K562 (cell line): ENCODE results near the gene IL17REL. TPM values are rescaled to one million over a fixed set of nuclear protein-coding genes. Genes with fewer than 3 reads are reported as not detected.

ENCODE experiments used
- ARID3A ChIP-seq: IDR thresholded peaks from 2 replicates; pipeline ENCODE4 v1.6.1; 2012; ENCODE audit warnings: low read depth, low read length, improper control_type of control experiment, borderline replicate concordance
- CBX3 ChIP-seq, 2 experiments: IDR thresholded peaks; 1 replicate in 1 of 2; 2 replicates in 1 of 2; pipeline ENCODE4 v1.6.1; 2012; ENCODE audit warnings: inconsistent platforms in 2 of 2, low read length in 2 of 2, borderline replicate concordance in 1 of 2, control low read depth in 1 of 2
- CHCHD3 ChIP-seq: fragments of 250-450 bp; sonication (Bioruptor Pico); IDR thresholded peaks from 2 replicates; pipeline ENCODE4 v2.1.2; 2022; ENCODE audit warnings: mild to moderate bottlenecking
- HMBOX1 ChIP-seq: sonication (generic); IDR thresholded peaks from 2 replicates; pipeline ENCODE4 v1.6.1; 2016
- IFI16 ChIP-seq: fragments of 250-450 bp; sonication (Bioruptor Pico); IDR thresholded peaks from 2 replicates; pipeline ENCODE4 v2.1.2; 2022; ENCODE audit warnings: mild to moderate bottlenecking, inconsistent platforms
- NR1H2 ChIP-seq: sonication (generic); formaldehyde crosslinking; IDR thresholded peaks from 2 replicates; pipeline ENCODE4 v1.4.0; 2020; ENCODE audit warnings: mild to moderate bottlenecking, missing genetic modification reagents
- SIRT6 ChIP-seq: IDR thresholded peaks from one replicate; pipeline ENCODE4 v1.6.1; 2012; ENCODE audit warnings: low read depth, mild to moderate bottlenecking, control low read depth, inconsistent platforms, low read length, moderate library complexity
- ZKSCAN1 ChIP-seq: fragments of 150-350 bp; IDR thresholded peaks from 2 replicates; pipeline ENCODE4 v1.6.1; 2016; ENCODE audit warnings: low read depth, low read length
- ZNF740 ChIP-seq, 3 experiments: fragments of 200-800 bp in 1 of 3; sonication (Bioruptor generic) in 1 of 3; sonication (generic) in 1 of 3; formaldehyde crosslinking in 1 of 3; IDR thresholded peaks; 2 replicates each; pipeline versions ENCODE4 v1.6.1 to v1.8.0; 2016 to 2022; ENCODE audit warnings: mild to moderate bottlenecking in 2 of 3, missing compliant biosample characterization in 2 of 3, missing genetic modification characterization in 2 of 3, missing genetic modification reagents in 1 of 3
- ZNF79 ChIP-seq: fragments of 250-450 bp; sonication (Bioruptor Pico); IDR thresholded peaks from 2 replicates; pipeline ENCODE4 v1.4.0; 2020; ENCODE audit warnings: low read depth, mild to moderate bottlenecking, moderate library complexity
- polyA plus RNA-seq, 8 experiments: library from polyadenylated mRNA; depleted of rRNA in 4 of 8; stranded (reverse) in 5 of 8; unstranded in 3 of 8; fragments of >200 nt; fragmentation: Nextera tagmentation in 2 of 8; fragmentation: Illumina TruSeq in 1 of 8; extraction: Ambion mirVana in 2 of 8; extraction: Trizol in 1 of 8; gene quantifications; 2 replicates each; pipeline versions ENCODE4 v1.2.1 to v1.2.3, GENCODE V29; 2011 to 2014; ENCODE audit warnings: inconsistent platforms in 1 of 8, missing spikeins in 1 of 8
- total RNA-seq, 7 experiments: library from RNA; depleted of rRNA in 6 of 7; stranded (reverse); fragments of >200 nt in 6 of 7; fragmentation: Illumina TruSeq in 2 of 7; extraction: Trizol in 2 of 7; gene quantifications; 2 replicates each; pipeline versions ENCODE4 v1.2.1 to v1.2.3, GENCODE V29; 2011 to 2021; ENCODE audit warnings: low replicate concordance in 1 of 7

IL17REL gene
- total and polyA plus RNA-seq, 9 of the 15 experiments (the other 6 are each of a cell fraction or from before 2014, with no cell fraction given) = 0.05 to 0.42 (median 0.11) TPM; not detected in 4

GRCh38 chr22:49960159-49961004 lies 52.2 kb downstream of the IL17REL start, which contains the start of gene PIM3 (continued):
- TF ChIP-seq ZNF740 (CRISPR knock-in tag; IDR thresholded peaks at IDR 0.05) = no peak; the same call in 1 of the 2 replicates
- TF ChIP-seq ZNF740 (tag; IDR thresholded peaks at IDR 0.05) = 0 out of 4 replicates have a peak, but pooled peaks of 1 of the 2 experiments have one; percentile 37
- TF ChIP-seq ARID3A = no peak
- no peak for TF ChIP-seq NR1H2 (CRISPR knock-in tag)
- TF ChIP-seq CBX3 (IDR thresholded peaks at IDR 0.05; ENCODE audit: borderline replicate concordance in 1 of 2, low read length in 2 of 2) = no peak
- TF ChIP-seq HMBOX1 = no peak
- TF ChIP-seq ZNF79 (CRISPR knock-in tag) = no peak
- no peak for TF ChIP-seq CHCHD3 (CRISPR knock-in tag)
- no peak for TF ChIP-seq SIRT6
- TF ChIP-seq ZKSCAN1 = no peak
- no peak for TF ChIP-seq IFI16
